D721Med (cell line): ENCODE measurements around the gene OR4K13.

Experiments used
- DNase-seq: peaks from one replicate; pipeline ENCODE4 v3.0.0; 2011; ENCODE audit warnings: low spot score; ENCODE audit not compliant: insufficient read length
- FAIRE-seq: peaks from 2 replicates; lab custom pipeline; 2011; peaks lifted over from hg19 to GRCh38; lab: Jason Lieb, UNC
- CTCF ChIP-seq: IDR thresholded peaks from 2 replicates; pipeline ENCODE4 v1.5.1; 2012; ENCODE audit warnings: mild to moderate bottlenecking, control low read depth; ENCODE audit not compliant: insufficient read depth; ENCODE audit errors: missing control alignments

OR4K13 gene

DNA sequence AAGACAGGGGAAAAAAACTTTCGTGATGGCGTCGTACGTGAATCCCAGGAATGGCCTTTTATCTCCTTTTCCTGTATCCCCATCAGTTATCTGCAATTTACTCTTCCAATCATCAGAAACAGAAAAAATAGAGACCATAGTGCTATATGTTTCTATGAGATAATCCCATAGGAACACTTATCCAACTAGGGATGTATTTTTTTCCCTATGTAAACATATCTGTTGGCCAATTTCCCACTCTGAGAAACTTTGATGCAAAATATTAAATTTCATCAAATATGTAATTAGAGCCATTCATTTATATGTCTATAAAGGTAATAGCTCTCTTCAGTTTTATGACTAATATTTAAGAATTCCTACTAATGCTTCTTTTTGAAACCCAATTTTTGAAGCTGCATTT lies at the start of gene OR4K13:
TSS of gene OR4K13 (minus strand) at position 101 of the 400 bp plus-strand sequence. CDS start 1,280 bp downstream, outside the sequence.
- DNase-seq (no peak), FAIRE-seq (no peak)
- no peak for TF ChIP-seq CTCF

DNA sequence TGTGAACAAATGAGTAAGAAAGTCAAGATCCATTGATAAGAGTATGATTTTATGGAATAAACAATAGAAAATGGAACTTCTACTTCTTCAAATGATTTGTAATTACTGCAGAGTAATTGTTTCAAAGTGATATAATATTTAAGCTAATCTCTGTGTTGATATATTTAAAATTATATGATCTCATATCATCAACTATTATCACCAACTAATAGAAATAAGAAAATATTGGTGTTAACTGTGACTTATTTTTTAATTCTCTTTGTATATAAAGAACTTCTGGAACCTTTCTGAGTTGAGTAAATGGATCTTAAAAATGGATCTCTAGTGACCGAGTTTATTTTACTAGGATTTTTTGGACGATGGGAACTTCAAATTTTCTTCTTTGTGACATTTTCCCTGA lies 23.9 kb upstream of the OR4K13 start, which contains the start of gene OR4L1:
TSS of gene OR4L1 (plus strand) at position 301 of the 400 bp plus-strand sequence. CDS start at position 301, 0 bp downstream.
- DNase-seq (no peak), FAIRE-seq (no peak)
- TF ChIP-seq CTCF, result no peak

DNA sequence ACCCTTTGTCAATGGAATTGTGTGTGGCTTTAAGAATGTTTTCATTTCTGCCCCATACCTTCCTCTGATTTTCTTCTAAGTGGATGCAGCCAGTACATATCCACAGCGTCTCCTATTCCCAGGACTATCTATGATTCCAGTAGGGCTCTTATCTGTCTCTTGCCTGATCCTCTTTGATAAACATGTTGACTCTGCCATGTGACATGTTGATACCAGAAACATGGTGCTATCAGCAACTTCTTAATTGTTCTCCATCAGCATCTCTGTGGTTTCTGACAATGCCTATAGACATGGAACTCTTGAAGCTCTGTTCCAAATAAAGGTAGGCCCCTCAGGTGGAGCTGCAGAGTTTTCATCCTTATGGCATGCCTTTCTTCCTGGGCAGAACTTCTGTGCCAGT lies 12.4 kb upstream of the OR4K13 start:
- TF ChIP-seq CTCF, result no peak
- FAIRE-seq (no peak), DNase-seq (no peak)

GRCh38 chr14:20044243-20044642 lies 8.4 kb upstream of the OR4K13 start:
- FAIRE-seq (no peak), DNase-seq (no peak)
- TF ChIP-seq CTCF, result no peak

GRCh38 chr14:20035449-20035848 lies 389 bp downstream of the OR4K13 start:
- FAIRE-seq (no peak), DNase-seq (no peak)
- TF ChIP-seq CTCF, result no peak

DNA sequence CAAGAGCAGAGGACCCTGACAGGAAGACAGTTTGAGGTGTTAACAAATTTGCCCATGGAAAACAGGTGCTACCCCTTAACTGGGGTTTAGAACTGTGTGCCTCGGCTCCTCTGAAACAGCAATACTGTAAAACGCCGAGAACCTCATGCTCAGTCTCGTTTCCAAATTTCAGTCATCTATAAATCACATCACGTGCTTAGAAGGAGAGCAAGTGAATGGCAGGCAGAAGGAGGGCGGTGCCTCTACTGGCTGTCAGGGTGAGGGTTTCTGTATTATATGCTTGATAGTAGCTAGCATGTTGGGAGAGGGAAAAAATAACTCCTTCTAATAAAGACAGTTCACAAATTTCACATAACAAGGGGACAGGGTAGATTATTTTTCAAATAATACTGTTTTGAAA lies 4.8 kb downstream of the OR4K13 start:
- no peak for FAIRE-seq
- no peak for TF ChIP-seq CTCF
- no peak for DNase-seq

- TF ChIP-seq CTCF, result no peak
- FAIRE-seq (no peak), DNase-seq (no peak)
Measured at GRCh38 chr14:20019257-20019865, 16.5 kb downstream of the OR4K13 start, which contains the start of gene OR4K14. OR4K14 (minus strand) TSS chr14:20019307; CDS start chr14:20015193, 4,114 bp downstream.
